ENCODE measurements around the gene CDH13. TPM values are rescaled to one million over a fixed set of nuclear protein-coding genes. Genes with fewer than 3 reads are reported as not detected.

CDH13 gene
- total and polyA plus RNA-seq, 2 of the 8 experiments (the other 6 are each of a cell fraction or from before 2014, with no cell fraction given) = 2.3 to 2.4 TPM

DNA sequence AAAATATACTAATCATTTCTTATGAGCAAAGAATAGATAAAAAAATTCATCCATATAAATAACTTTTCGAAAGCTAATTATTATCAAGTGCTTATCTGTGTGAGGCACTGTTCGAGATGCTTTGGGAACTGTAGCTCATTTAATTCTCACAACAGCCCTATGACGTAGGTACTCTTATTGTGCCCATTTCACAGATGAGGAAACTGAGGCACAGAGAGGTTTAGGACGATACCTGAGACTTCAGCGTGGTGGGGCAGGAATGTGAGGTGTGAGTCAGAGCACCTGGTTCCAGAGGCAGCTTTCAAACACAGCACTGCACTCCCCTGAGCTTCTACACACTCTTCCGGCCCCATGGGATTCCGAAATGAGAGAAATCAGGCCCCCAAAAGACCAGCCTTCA, 995.2 kb downstream of the CDH13 start:
- no peak overlapping the region for H2BK5ac ChIP-seq (ENCODE audit: low read depth, low read length)
- no peak overlapping the region for H4K8ac ChIP-seq (ENCODE audit: extremely low read depth, insufficient read depth, low read length)
- no peak overlapping the region for H2AFZ ChIP-seq (ENCODE audit: low read length)
- WGBS, 2 experiments (ENCODE audit: extremely low coverage in 1 of 2, insufficient coverage in 1 of 2, insufficient read length in 1 of 2, insufficient replicate concordance in 2 of 2, low coverage in 1 of 2, low lambda C conversion rate in 2 of 2, missing lambda C conversion rate in 1 of 2) = 87% methylated on average over 7 of the region's 7 CpGs; no CpG with 5 or more reads in 1 of the 2 experiments
- no peak overlapping the region for H3K27ac ChIP-seq (ENCODE audit: low read depth, low read length)
- no peak overlapping the region for H2BK15ac ChIP-seq (ENCODE audit: low read length)
- no peaks in the 10 kb centered on the region for H3K79me1 ChIP-seq (ENCODE audit: low read depth, low read length)
- ChIA-PET CTCF (ENCODE audit: partially characterized antibody) (interaction anchor here (0.6 to 1.3 kb wide), 3 partner anchors 9 to 39 kb away, joined by 3 read pairs; no protein-coding TSS in a partner anchor), POLR2A (ENCODE audit: partially characterized antibody) (interaction anchor here (1.6 kb wide), 1 partner anchor 9 kb away, joined by 3 read pairs; no protein-coding TSS in a partner anchor)
- peaks cover 0 to 2% of the 10 kb centered on the region in 2 experiments for H4K20me1 ChIP-seq (replicated peaks in 1 of 2; ENCODE audit: control insufficient read depth in 1 of 2, insufficient read depth in 2 of 2, low read length in 2 of 2)
- H4K5ac ChIP-seq (ENCODE audit: insufficient read length, low read depth, low read length) = no peak overlapping the region
- H3K36me3 ChIP-seq (ENCODE audit: control insufficient read depth in 2 of 4, insufficient read depth in 4 of 4, low read length in 3 of 4) = no peaks in the 10 kb centered on the region
- no peak overlapping the region for H3K56ac ChIP-seq (replicated peaks; ENCODE audit: insufficient read length, low read depth, low read length)
- no peaks in the 10 kb centered on the region for H3K79me2 ChIP-seq (ENCODE audit: control insufficient read depth in 1 of 2, insufficient read depth in 2 of 2, low read length in 2 of 2)
- H3K9me3 ChIP-seq (ENCODE audit: insufficient read depth in 2 of 2, low read depth in 1 of 2, low read length in 1 of 2) = no peaks in the 10 kb centered on the region
- 0 out of 7 replicates have a peak, but pooled peaks cover 0 to 2% (median 0%) of the 10 kb centered on the region in 4 experiments for H3K27me3 ChIP-seq (replicated peaks in 1 of 4; ENCODE audit: control insufficient read depth in 3 of 4, extremely low read depth in 1 of 4, insufficient read depth in 3 of 4, low read length in 3 of 4)
- no peaks in the 10 kb centered on the region for H3K23me2 ChIP-seq (ENCODE audit: low read depth, low read length)
- no peak overlapping the region for H3K18ac ChIP-seq (ENCODE audit: extremely low read depth, low read length)
- no peak overlapping the region for H2BK120ac ChIP-seq (replicated peaks; ENCODE audit: low read depth, low read length)
- peaks cover 0 to 8% (median 4%) of the 10 kb centered on the region in 4 experiments; a peak in 4 of 7 replicates for H3K4me1 ChIP-seq (replicated peaks in 1 of 4; ENCODE audit: control insufficient read depth in 3 of 4, insufficient read depth in 4 of 4, low read length in 3 of 4)
- H2AK5ac ChIP-seq (ENCODE audit: low read depth, low read length) = no peak overlapping the region
- no peak overlapping the region for H2BK20ac ChIP-seq (ENCODE audit: low read length)
- H3K4ac ChIP-seq (replicated peaks; ENCODE audit: insufficient read length, low read depth, low read length) = no peak overlapping the region
- DNase-seq (ENCODE audit: low read depth in 1 of 2, low spot score in 2 of 2) = no peak
- H3K9ac ChIP-seq (replicated peaks in 1 of 4; ENCODE audit: extremely low read depth in 1 of 4, low read depth in 3 of 4, low read length in 3 of 4) = no peak overlapping the region
- no peak overlapping the region for H4K91ac ChIP-seq (replicated peaks; ENCODE audit: insufficient read length, low read length)
- no peak overlapping the region for H2BK12ac ChIP-seq (ENCODE audit: low read depth, low read length)
- no peak overlapping the region for H3K14ac ChIP-seq (ENCODE audit: insufficient read length)
- no peak overlapping the region for H3K4me2 ChIP-seq (ENCODE audit: insufficient read depth in 1 of 2, low read depth in 2 of 2, low read length in 2 of 2)
- no peak overlapping the region for H3K23ac ChIP-seq (ENCODE audit: insufficient read length)
- FAIRE-seq = no peak
- no peak overlapping the region for H3K4me3 ChIP-seq (ENCODE audit: extremely low read depth in 1 of 4, insufficient read depth in 2 of 4, low read depth in 3 of 4, low read length in 4 of 4)
- no peak for TF ChIP-seq HDAC2 (IDR thresholded peaks at IDR 0.05; ENCODE audit: borderline replicate concordance in 1 of 2, low read depth in 2 of 2, low read length in 2 of 2)
- no peak for TF ChIP-seq CEBPB (IDR thresholded peaks at IDR 0.05; ENCODE audit: low read depth, low read length)
- TF ChIP-seq SP2 (IDR thresholded peaks at IDR 0.05; ENCODE audit: low read length) = no peak
- TF ChIP-seq SIX5 (IDR thresholded peaks at IDR 0.05; ENCODE audit: low read depth, low read length) = no peak
- TF ChIP-seq GABPA (IDR thresholded peaks at IDR 0.05; ENCODE audit: borderline replicate concordance, insufficient read depth, low read length) = no peak
- no peak for TF ChIP-seq NRF1 (IDR thresholded peaks at IDR 0.05; ENCODE audit: low read depth, low read length)
